GM21447 (cell line): Measurements from ENCODE around the gene RPS6KA5.
"Not testable (repeated sequence)": the region's sequence is repeated elsewhere in the genome, so short reads cannot be mapped to it uniquely, and the experiment has no call there.

Experiments
- ATAC-seq: cut with Tn5 transposase; IDR thresholded peaks from one replicate; pipeline ENCODE4 v1.9.1; 2021; ENCODE audit not compliant: unreplicated experiment

RPS6KA5 gene

GRCh38 chr14:90990141-90990540, 70.3 kb downstream of the RPS6KA5 start:
- no peak for ATAC-seq

- ATAC-seq: no peak
Observed at GRCh38 chr14:90987140-90987539, 73.3 kb downstream of the RPS6KA5 start.

GRCh38 chr14:90986510-90986909, 73.9 kb downstream of the RPS6KA5 start:
- ATAC-seq: no peak

- ATAC-seq: peak; percentile 95
Observed at GRCh38 chr14:90985601-90986242, 74.7 kb downstream of the RPS6KA5 start.

- no peak for ATAC-seq
Observed at GRCh38 chr14:90983560-90983959, 76.9 kb downstream of the RPS6KA5 start.

GRCh38 chr14:90981636-90982035, 78.8 kb downstream of the RPS6KA5 start:
- no peak for ATAC-seq

- ATAC-seq: not testable (repeated sequence)
Observed at GRCh38 chr14:90980636-90981035, 79.8 kb downstream of the RPS6KA5 start.

GRCh38 chr14:90979515-90979914, 80.9 kb downstream of the RPS6KA5 start:
- no peak for ATAC-seq

- no peak for ATAC-seq
Observed at GRCh38 chr14:90976101-90976500, 84.3 kb downstream of the RPS6KA5 start.

- ATAC-seq: no peak
Observed at GRCh38 chr14:90971687-90972086, 88.8 kb downstream of the RPS6KA5 start.

- no peak for ATAC-seq
Observed at GRCh38 chr14:90970167-90970600, 90.3 kb downstream of the RPS6KA5 start.

GRCh38 chr14:90969531-90970166, 90.8 kb downstream of the RPS6KA5 start:
- no peak for ATAC-seq

- ATAC-seq: no peak
Observed at GRCh38 chr14:90968025-90968424, 92.4 kb downstream of the RPS6KA5 start.

- no peak for ATAC-seq
Observed at GRCh38 chr14:90966493-90966892, 93.9 kb downstream of the RPS6KA5 start.

- no peak for ATAC-seq
Observed at GRCh38 chr14:90965765-90966164, 94.7 kb downstream of the RPS6KA5 start.

GRCh38 chr14:90963343-90963742, 97.1 kb downstream of the RPS6KA5 start:
- no peak for ATAC-seq

GRCh38 chr14:90962505-90963109, 97.8 kb downstream of the RPS6KA5 start:
- ATAC-seq: no peak

GRCh38 chr14:90960818-90961217, 99.6 kb downstream of the RPS6KA5 start:
- no peak for ATAC-seq

GRCh38 chr14:90959344-90959743, 101.1 kb downstream of the RPS6KA5 start:
- ATAC-seq: no peak

GRCh38 chr14:90956273-90956672, 104.2 kb downstream of the RPS6KA5 start:
- ATAC-seq: no peak

- ATAC-seq: not testable (repeated sequence)
Observed at GRCh38 chr14:90953643-90954042, 106.8 kb downstream of the RPS6KA5 start.

GRCh38 chr14:90943367-90943766, 117.1 kb downstream of the RPS6KA5 start:
- no peak for ATAC-seq
